Neural progenitor cell (in vitro differentiated cells): ENCODE data around the gene TRIM39. TPM values are rescaled to one million over a fixed set of nuclear protein-coding genes. Genes with fewer than 3 reads are reported as not detected.

Experiments
- DNase-seq: peaks from one replicate; pipeline ENCODE4 v3.0.0-alpha.2; 2016; ENCODE audit warnings: low spot score
- H2AFZ ChIP-seq: fragments of 200-600 bp; sonication (generic); replicated peaks from 2 replicates; pipeline ENCODE4 v1.6.1; 2016; ENCODE audit warnings: antibody characterized with exemption
- H3F3A ChIP-seq: fragments of 200-600 bp; sonication (generic); 2 replicates; pipeline ENCODE4 v1.6.1; 2016; ENCODE audit warnings: antibody characterized with exemption, low read depth
- H3K27ac ChIP-seq: fragments of 200-600 bp; sonication (generic); 2 replicates; pipeline ENCODE4 v1.5.1; 2016; ENCODE audit warnings: mild to moderate bottlenecking
- H3K27me3 ChIP-seq: fragments of 200-600 bp; sonication (generic); 2 replicates; pipeline ENCODE4 v1.6.1; 2016; ENCODE audit warnings: mild to moderate bottlenecking, moderate library complexity
- H3K36me3 ChIP-seq: fragments of 200-600 bp; sonication (generic); 2 replicates; pipeline ENCODE4 v1.5.1; 2016
- H3K4me1 ChIP-seq: fragments of 200-600 bp; sonication (generic); 2 replicates; pipeline ENCODE4 v1.6.1; 2016; ENCODE audit warnings: mixed run types
- H3K4me2 ChIP-seq: fragments of 200-600 bp; sonication (generic); 2 replicates; pipeline ENCODE4 v1.6.1; 2016
- H3K4me3 ChIP-seq: fragments of 200-600 bp; sonication (generic); 2 replicates; pipeline ENCODE4 v1.5.1; 2016
- H3K79me2 ChIP-seq: fragments of 200-600 bp; sonication (generic); 2 replicates; pipeline ENCODE4 v1.6.1; 2016; ENCODE audit warnings: low read depth
- H3K9ac ChIP-seq: fragments of 200-600 bp; sonication (generic); 2 replicates; pipeline ENCODE4 v1.6.1; 2016
- H3K9me3 ChIP-seq: fragments of 200-600 bp; sonication (generic); 2 replicates; pipeline ENCODE4 v1.5.1; 2016; ENCODE audit warnings: low read depth
- H4K20me1 ChIP-seq: fragments of 200-600 bp; sonication (generic); 2 replicates; pipeline ENCODE4 v1.6.1; 2016; ENCODE audit warnings: low read depth
- H3K27ac Mint-ChIP-seq: 3 replicates; pipeline ENCODE4 v1.8.0; 2021; ENCODE audit warnings: mixed read lengths
- H3K27me3 Mint-ChIP-seq: 2 replicates; pipeline ENCODE4 v1.8.0; 2022; ENCODE audit warnings: low read depth, mild to moderate bottlenecking, inconsistent platforms, moderate library complexity, mixed read lengths; ENCODE audit not compliant: insufficient read depth
- H3K36me3 Mint-ChIP-seq: 3 replicates; pipeline ENCODE4 v1.8.0; 2021; ENCODE audit warnings: mixed read lengths
- H3K4me1 Mint-ChIP-seq: 3 replicates; pipeline ENCODE4 v1.8.0; 2021; ENCODE audit warnings: mixed read lengths
- H3K4me3 Mint-ChIP-seq: 3 replicates; pipeline ENCODE4 v1.8.0; 2021; ENCODE audit warnings: mild to moderate bottlenecking, moderate library complexity, mixed read lengths
- H3K9me3 Mint-ChIP-seq: 3 replicates; pipeline ENCODE4 v1.8.0; 2020; ENCODE audit warnings: mixed read lengths
- EZH2 ChIP-seq: fragments of 200-600 bp; sonication (generic); IDR thresholded peaks from 2 replicates; pipeline ENCODE4 v1.6.1; 2017; ENCODE audit warnings: antibody characterized with exemption, mild to moderate bottlenecking, moderate library complexity
- EZH2phosphoT487 ChIP-seq: fragments of 200-600 bp; sonication (generic); IDR thresholded peaks from 2 replicates; pipeline ENCODE4 v1.6.1; 2017; ENCODE audit warnings: antibody characterized with exemption
- total RNA-seq: library from RNA; depleted of rRNA; stranded (reverse); fragments of >200 nt; gene quantifications from 2 replicates; pipeline ENCODE4 v1.2.3, GENCODE V29; 2015; ENCODE audit warnings: low replicate concordance
- TF ChIP-seq, protein P1 (sequence below): fragments of 200-600 bp; sonication (generic); IDR thresholded peaks from 2 replicates; pipeline ENCODE4 v1.5.1; 2017; ENCODE audit warnings: antibody characterized with exemption, mild to moderate bottlenecking

The TRIM39 gene
- total RNA-seq, 1 donor from 2014 or later, result 11.0 TPM

DNA sequence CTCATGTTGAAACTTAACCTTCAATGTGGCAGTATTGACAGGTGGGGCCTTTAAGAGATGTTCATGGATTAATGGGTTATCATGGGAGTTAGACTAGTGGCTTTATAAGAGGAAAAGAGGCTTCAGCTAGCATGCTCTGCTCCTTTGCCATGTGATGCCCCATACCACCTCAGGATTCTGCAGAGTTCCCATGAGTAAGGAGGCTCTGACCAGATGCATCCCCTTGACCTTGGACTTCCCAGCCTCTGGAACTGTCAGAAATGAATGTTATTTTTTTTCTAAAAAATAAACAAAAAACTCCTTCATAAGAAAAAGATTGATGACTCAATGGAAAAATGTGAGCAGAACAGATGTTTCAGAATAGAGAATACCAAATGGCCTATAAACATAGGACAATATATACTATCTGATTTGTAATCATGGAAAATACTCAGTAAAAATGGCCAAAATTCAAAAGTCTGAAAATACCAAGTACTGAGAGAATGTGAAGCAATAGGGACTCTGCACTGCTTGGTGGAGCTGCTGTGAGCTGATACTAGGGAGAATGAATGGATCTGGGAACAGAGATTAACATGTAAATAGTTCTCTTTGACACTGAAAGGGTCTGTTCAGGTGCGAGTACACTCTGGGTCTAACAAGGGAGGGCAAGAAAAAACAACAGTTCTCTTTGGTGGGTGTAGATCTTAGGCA, 7.4 kb upstream of the TRIM39 start:
- Histone ChIP-seq H3F3A (no peaks in the 10 kb centered on the region), H3K4me1 (peaks cover 6% of the 10 kb centered on the region), H3K36me3 (no peaks in the 10 kb centered on the region), H3K9ac (no peak overlapping the region), H3K9me3 (no peaks in the 10 kb centered on the region), H4K20me1 (peaks cover 99% of the 10 kb centered on the region), H3K27ac (no peak overlapping the region), H3K4me2 (no peak overlapping the region), H2AFZ (no peak overlapping the region), H3K27me3 (no peaks in the 10 kb centered on the region), H3K79me2 (peaks cover 100% of the 10 kb centered on the region), H3K4me3 (no peak overlapping the region)
- Mint-ChIP-seq H3K27ac (no peak overlapping the region), H3K36me3 (peaks cover 19% of the 10 kb centered on the region), H3K4me1 (peaks cover 12% of the 10 kb centered on the region), H3K9me3 (no peaks in the 10 kb centered on the region), H3K4me3 (no peak overlapping the region), H3K27me3 (peaks cover 2% of the 10 kb centered on the region)
- TF ChIP-seq EZH2 (no peak), EZH2phosphoT487 (no peak)
- TF ChIP-seq, protein P1, sequence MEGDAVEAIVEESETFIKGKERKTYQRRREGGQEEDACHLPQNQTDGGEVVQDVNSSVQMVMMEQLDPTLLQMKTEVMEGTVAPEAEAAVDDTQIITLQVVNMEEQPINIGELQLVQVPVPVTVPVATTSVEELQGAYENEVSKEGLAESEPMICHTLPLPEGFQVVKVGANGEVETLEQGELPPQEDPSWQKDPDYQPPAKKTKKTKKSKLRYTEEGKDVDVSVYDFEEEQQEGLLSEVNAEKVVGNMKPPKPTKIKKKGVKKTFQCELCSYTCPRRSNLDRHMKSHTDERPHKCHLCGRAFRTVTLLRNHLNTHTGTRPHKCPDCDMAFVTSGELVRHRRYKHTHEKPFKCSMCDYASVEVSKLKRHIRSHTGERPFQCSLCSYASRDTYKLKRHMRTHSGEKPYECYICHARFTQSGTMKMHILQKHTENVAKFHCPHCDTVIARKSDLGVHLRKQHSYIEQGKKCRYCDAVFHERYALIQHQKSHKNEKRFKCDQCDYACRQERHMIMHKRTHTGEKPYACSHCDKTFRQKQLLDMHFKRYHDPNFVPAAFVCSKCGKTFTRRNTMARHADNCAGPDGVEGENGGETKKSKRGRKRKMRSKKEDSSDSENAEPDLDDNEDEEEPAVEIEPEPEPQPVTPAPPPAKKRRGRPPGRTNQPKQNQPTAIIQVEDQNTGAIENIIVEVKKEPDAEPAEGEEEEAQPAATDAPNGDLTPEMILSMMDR, result no peak
- DNase-seq, result no peak

DNA sequence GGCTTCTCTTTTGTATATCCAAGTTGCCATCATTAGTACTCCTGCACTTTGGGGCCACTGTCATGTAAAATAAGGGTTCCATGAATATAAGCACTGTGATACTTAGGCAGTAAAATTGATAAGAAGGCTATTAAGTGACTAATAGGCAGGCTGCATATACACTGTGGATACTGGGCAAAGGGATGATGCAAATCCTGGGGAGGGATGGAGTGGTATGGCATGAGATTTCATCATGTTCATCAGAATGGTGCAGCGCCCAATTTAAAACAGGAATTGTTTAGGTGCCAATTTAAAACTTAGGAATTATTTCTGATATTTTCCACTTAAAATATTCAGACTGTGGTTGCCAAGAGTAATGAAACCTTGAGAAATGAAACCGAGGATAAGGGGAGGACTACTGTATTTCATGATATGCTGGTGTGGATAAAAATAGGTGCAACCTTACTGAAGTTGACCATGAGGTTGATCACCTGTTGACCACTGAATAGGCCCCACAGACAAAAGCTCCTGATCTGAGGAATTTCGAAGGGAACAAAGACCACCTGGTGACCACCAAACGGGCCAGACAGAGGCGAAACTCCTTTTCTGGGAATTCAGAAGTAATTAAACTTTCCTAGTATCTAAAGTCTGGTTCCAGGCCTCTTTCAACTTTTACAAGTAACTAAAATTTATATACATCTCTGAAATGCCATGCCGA, 4.9 kb upstream of the TRIM39 start:
- Histone ChIP-seq H4K20me1 (peaks cover 86% of the 10 kb centered on the region), H3K27ac (no peak overlapping the region), H2AFZ (no peak overlapping the region), H3K4me2 (peak overlapping the region; percentile 23), H3K36me3 (no peaks in the 10 kb centered on the region), H3K4me1 (peaks cover 17% of the 10 kb centered on the region), H3F3A (peaks cover 16% of the 10 kb centered on the region), H3K9ac (no peak overlapping the region), H3K27me3 (no peaks in the 10 kb centered on the region), H3K9me3 (no peaks in the 10 kb centered on the region), H3K79me2 (peaks cover 95% of the 10 kb centered on the region), H3K4me3 (no peak overlapping the region)
- TF ChIP-seq, protein P1, result no peak
- TF ChIP-seq EZH2, result no peak
- TF ChIP-seq EZH2phosphoT487, result no peak
- Mint-ChIP-seq H3K36me3 (peaks cover 14% of the 10 kb centered on the region), H3K4me1 (peaks cover 24% of the 10 kb centered on the region), H3K27ac (no peak overlapping the region), H3K9me3 (no peaks in the 10 kb centered on the region), H3K27me3 (peaks cover 2% of the 10 kb centered on the region), H3K4me3 (no peak overlapping the region)
- DNase-seq, result peak; percentile 17

DNA sequence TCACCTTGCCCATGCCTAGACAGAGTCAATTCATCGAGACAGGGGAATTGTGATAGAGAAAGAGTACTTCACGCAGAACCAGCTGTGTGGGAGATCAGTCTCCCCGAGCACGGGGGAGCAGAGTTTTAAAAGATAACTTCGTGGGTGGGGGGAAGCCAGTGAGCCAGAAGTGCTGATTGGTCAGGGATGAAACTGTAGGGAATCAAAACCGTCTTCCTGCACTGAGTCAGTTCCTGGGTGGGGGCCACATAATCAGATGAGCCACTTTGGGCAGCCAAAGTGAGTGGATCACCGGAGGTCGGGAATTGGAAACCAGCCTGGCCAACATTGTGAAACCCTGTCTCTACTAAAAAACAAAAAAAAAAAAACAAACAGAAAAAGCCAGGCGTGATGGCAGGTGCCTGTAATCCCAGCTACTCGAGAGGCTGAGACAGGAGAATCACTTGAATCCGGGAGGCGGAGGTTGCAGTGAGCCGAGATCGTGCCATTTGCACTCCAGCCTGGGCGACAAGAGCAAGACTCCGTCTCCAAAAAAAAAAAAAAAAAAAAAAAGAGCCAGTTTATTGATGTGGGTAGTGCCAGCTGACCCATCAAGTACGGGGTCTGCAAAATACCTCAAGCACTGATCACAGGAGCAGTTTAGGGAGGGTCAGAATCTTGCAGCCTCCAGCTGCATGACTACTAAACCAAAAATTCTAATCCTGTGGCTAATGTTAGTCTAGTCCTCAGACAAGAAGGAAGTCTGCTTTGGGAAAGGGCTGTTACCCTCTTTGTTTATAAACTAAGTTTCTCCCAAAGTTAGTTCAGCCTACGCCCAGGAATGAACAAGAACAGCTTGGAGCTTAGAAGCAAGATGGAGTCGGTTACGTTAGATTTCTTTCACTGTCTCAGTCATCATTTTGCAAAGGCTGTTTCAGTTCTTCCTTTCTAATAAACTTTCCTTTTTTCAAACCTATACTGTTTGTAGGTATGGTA, 3.9 kb upstream of the TRIM39 start:
- no peak overlapping the region for H3K4me3 Mint-ChIP-seq
- peaks cover 14% of the 10 kb centered on the region for H3K36me3 Mint-ChIP-seq
- H3K27me3 ChIP-seq, result no peaks in the 10 kb centered on the region
- peaks cover 76% of the 10 kb centered on the region for H4K20me1 ChIP-seq
- H3K9ac ChIP-seq, result no peak overlapping the region
- H3F3A ChIP-seq, result peaks cover 16% of the 10 kb centered on the region
- peaks cover 2% of the 10 kb centered on the region for H3K27me3 Mint-ChIP-seq
- peak overlapping the region; percentile 23 for H3K4me2 ChIP-seq
- no peaks in the 10 kb centered on the region for H3K36me3 ChIP-seq
- H3K27ac Mint-ChIP-seq, result no peak overlapping the region
- no peak overlapping the region for H3K4me3 ChIP-seq
- H3K4me1 Mint-ChIP-seq, result peaks cover 31% of the 10 kb centered on the region
- DNase-seq, result peak; percentile 4
- no peaks in the 10 kb centered on the region for H3K9me3 Mint-ChIP-seq
- H3K4me1 ChIP-seq, result peaks cover 21% of the 10 kb centered on the region
- H2AFZ ChIP-seq, result no peak overlapping the region
- H3K79me2 ChIP-seq, result peaks cover 92% of the 10 kb centered on the region
- TF ChIP-seq, protein P1, result no peak
- TF ChIP-seq EZH2phosphoT487 (no peak), EZH2 (no peak)
- no peaks in the 10 kb centered on the region for H3K9me3 ChIP-seq
- H3K27ac ChIP-seq, result no peak overlapping the region
